ENCODE data around the gene CCDC40.
"Not testable (repeated sequence)": the region's sequence is repeated elsewhere in the genome, so short reads cannot be mapped to it uniquely, and the experiment has no call there.

The CCDC40 gene

DNA sequence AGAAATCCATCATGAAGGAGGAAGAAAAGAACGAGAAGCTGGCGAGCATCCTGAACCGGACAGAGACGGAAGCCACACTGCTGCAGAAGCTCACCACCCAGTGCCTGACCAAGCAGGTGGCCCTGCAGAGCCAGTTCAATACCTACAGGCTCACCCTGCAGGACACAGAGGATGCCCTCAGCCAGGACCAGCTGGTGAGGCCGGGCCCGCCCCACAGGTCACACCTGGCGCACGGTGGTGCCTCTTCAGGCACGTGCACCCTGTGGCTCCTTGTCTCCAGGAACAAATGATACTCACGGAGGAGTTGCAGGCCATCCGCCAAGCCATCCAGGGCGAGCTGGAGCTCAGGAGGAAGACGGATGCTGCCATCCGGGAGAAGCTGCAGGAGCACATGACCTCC is 45.2 kb downstream of the CCDC40 start:
- no peak for DNase-seq (ENCODE audit: low read depth)

DNA sequence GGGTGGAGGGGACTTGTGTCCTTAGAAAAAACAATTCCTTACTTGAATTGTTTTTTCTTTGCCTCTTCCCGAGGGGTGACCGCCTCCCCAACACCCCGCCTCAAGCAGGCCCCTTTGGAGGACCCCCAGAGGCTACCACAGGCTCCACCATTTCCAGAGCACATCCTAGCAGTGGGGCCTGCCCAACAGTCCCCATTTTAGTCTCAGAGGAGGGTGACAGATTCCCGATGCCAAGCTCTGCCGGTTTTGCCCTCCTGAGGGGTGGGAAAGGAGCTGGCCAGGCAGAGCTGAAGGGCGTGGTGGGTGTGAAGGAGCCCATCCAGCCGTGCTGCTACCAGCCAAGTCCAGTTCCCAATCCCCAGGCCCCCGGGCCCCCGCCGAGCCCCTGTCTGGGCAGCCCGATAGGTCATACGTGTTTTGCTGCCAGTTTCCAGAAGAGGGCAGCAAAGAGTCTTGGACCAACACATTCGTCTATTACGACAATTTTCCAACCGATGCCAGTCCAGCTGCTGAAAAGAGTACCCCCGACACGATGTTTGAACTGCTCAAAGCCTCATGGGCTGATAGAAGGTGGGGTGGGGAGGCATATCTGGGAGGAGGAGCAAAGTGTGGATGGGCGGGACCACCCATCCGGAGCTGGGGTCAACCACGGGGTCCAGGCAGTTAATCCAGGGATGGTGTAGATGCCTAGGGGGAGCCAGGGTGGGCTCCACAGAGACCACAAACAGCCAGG is 46.1 kb downstream of the CCDC40 start:
- peak; percentile 13 for DNase-seq (ENCODE audit: low read depth)

DNA sequence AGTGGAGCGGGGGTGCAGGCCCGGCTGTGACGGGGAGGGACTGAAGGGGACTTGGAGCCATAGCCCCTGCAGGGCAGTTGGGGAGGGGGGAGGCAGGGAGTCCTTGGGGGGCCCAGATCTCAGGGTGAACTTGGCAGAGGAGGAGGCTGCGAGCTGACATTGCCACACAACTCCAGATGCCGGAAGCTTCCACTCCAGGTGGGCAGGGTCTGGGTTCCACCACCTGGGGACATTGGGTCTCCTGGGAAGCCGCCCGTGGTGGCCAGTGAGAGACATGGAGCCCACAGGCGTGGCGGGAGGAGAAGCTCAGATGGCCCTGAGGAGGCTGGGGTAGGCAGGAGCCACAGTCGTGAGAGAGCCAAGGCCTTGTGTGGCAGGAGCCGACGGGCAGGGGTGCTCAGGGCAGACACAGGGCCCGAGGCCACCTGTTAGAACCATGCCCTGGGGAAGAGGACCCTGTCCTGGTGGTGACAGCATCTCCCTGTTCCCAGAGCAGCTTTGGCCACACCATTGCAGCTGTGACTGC is 46.8 kb downstream of the CCDC40 start:
- DNase-seq (ENCODE audit: low read depth) = no peak

DNA sequence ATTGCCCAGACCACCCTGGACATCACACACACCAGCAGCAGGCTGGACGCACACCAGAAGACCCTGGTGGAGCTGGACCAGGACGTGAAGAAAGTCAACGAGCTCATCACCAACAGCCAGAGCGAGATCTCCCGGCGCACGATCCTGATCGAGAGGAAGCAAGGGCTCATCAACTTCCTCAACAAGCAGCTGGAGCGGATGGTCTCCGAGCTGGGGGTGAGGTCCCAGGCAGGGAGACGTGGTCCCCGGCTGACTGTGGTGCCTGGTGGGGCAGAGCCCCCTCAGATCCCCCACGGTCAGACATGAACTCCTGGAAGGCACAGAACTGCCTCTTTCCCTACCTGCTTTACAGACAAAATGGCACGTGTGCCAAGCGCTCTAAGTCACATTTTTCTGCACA is 48.3 kb downstream of the CCDC40 start:
- no peak for DNase-seq (ENCODE audit: low read depth)

DNA sequence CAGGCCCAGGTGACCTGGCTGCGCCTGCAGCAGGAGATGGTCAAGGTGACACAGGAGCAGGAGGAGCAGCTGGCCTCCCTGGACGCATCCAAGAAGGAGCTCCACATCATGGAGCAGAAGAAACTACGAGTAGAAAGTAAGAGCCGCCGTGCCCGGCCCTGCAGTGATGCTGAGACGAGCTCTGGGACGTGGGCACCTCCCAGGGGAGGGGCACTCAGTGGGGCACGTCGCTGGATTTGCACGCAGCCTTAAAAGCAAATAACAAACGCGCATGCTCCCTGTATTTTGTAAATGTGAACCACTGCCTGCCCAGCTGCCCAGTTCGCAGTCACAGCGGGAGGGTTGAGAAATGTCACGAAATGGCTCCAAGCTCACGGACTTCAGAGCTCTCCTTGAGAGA is 49.6 kb downstream of the CCDC40 start:
- no peak for DNase-seq (ENCODE audit: low read depth)

DNA sequence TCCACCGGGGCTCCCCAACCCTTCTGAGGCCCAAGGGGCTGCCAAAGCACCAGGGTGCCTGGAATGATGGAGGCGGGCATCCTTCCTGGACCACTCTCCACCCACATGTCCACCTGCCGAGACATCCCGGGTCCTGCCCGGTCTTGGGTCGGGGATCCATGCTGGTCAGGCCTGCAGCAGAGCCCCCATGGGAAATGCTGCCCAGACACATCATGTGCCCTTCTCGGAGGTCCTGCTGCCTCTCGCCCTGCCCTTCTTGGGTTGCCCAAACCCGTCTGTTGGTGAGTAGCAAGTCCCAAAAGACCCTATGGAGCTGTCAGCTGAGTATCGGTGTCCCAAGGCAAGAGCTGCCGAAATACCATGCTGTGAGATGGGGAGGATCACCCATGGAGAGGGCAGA is 50.2 kb downstream of the CCDC40 start:
- DNase-seq (ENCODE audit: low read depth) = no peak

DNA sequence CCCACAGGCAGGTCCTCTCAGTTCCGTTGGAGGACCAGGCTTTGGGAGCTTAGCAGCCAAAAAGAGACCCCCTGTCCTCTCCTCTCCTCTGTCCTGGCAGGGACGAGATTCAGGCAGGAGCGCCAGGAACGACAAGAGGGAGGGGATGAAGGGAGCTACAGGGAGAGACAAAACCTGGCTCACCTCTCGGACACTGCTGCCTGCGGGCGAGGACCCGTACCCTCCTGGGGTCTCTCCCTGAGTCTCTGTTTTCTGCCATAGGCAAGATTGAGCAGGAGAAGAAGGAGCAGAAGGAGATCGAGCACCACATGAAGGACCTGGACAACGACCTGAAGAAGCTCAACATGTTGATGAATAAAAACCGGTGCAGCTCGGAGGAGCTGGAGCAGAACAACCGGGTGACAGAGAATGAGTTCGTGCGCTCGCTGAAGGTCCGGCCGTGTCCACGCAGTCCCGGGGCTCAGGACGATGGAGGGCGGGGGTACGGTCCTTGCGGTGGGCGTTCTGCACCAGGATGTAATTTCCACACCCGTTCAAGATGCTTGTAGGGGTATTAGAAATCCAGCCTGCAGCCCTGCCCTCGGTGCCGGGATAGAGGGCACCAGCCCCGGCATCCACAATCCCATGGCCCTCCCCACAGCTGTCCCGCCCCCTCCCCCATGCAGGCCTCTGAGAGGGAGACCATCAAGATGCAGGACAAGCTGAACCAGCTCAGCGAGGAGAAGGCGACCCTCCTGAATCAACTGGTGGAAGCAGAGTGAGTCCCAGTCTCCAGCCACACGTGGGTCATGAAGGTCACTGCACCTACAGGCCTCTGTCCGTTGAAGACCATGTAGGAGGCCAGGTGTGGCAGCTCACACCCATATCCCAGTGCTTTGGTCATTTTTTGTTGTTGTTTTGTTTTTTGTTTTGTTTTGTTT is 51.2 kb downstream of the CCDC40 start:
- DNase-seq (ENCODE audit: low read depth) = no peak

DNA sequence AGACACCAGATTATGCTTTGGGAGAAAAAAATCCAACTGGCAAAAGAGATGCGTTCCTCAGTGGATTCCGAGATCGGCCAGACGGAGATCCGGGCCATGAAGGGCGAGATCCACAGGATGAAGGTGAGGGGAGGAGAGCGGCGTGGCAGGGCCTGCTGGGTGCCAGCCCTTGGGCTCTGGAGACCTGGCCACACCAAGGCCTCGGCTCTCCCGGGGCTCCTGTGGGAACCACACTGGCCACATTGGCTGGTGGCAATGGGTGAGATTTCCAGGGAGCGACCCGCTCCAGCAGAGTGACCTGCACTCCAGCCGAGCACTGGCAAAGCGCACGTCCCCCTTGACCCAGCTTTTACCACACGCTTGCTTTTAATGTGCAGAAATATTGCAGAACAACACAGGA is 53.3 kb downstream of the CCDC40 start:
- no peak for DNase-seq (ENCODE audit: low read depth)

DNA sequence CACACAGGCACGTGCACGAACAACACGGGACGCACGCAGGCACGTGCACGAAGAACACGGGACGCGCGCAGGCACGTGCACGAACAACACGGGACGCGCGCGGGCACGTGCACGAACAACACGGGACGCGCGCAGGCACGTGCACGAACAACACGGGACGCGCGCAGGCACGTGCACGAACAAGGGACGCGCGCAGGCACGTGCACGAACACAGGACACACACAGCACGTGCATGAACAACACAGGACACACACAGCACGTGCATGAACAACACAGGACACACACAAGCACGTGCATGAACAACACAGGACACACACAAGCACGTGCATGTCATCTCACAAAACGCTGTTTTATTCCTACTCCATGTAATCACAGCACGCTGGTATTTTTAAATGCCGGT is 53.7 kb downstream of the CCDC40 start:
- not testable (repeated sequence) for DNase-seq (ENCODE audit: low read depth)

DNA sequence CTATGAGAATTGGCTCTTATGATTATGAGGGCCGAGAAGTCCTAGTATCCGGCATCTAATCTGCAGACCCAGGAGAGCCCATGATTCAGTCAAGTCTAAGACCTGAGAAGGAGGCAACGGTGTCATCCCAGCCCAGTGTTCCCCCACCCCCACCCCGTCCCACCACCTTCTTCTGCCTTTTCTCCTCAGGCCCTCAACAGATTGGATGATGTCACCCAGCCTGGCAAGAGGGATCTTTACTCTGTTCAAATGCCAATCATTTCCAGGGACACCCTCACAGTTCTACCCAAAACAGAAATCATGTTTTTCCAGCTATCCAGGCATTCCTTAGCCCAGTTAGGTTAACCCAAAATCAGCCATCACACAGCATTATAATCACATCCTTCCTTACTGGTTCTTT is 54.9 kb downstream of the CCDC40 start:
- DNase-seq (ENCODE audit: low read depth) = no peak

DNA sequence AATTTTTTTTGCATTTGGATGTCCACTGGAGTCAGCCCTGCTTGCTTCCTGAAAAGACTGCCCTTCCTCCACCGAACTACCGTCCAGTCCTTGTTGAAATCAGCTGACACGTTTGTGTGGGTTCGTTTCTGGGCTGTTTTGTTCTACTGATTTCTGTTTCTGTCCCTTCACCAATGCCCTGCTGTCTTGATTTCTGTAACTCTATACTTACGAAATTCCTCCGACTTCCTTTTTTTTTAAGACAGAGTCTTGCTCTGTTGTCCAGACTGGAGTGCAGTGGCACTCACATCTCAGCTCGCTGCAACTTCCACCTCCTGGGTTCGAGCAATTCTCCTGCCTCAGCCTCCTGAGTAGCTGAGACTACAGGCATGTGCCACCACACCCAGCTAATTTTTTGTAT is 56.5 kb downstream of the CCDC40 start:
- DNase-seq (ENCODE audit: low read depth) = no peak

DNA sequence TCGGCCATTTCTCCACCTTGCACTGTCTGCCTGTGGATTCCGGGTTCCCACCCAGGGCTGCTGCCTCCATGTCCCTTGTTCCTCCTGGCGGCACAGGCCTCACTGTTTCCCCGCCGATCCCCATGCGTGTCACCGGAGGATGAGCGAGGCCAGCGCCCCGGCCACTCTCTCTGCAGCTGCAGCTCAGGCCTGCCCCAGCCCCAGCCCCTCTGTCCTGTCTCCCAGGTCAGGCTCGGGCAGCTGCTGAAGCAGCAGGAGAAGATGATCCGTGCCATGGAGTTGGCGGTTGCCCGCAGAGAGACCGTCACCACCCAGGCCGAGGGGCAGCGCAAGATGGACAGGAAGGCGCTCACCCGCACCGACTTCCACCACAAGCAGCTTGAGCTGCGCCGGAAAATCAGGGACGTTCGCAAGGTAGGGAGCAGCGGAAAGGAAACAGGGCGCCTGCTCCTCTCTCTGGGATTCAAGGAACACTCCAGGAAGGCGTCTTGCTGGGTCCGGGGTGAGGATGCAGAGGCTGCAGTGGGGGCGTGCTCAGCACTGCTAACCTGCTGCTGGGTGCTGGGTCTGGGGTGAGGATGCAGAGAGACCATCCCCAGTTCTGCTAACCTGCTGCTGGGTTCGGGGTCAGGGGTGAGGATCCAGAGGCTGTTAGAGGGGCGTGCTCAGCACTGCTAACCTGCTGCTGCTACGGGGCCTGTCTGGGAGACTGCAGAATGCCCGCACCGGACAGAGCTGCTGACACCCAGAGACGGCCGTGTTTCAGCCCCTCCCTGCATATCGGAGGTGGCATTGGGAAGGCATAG is 58.8 kb downstream of the CCDC40 start:
- no peak for DNase-seq (ENCODE audit: low read depth)

DNA sequence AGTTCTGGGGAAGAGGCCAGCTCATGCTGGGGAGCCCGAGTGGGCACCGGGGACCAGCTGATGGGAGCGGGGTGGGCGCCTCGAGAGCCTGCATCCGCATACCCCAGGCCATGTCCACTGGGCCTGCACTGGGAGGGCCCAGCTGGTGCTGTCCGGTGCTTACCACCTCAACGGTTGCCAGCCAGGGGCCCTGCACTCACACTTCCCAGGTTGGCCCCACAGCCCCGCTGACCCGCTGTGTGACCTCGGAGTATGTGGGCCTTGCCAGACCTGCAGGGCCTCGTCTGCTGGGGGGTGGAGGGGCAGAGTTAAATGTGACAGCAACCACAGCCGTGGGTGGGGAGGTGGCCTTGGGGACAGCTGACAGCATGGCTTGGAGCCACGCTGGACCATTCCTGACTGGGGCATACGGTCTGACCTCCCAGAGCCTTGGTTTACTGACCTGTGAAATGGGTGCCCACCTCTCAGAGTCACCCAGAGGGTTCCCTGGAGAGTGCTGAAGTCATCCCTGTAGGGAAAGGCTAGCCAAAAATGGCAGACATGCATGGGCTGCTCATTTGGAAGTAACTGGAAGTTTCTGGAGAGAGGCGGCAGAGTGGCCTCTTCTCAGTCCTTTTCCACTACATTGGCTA is 59.5 kb downstream of the CCDC40 start:
- no peak for DNase-seq (ENCODE audit: low read depth)

DNA sequence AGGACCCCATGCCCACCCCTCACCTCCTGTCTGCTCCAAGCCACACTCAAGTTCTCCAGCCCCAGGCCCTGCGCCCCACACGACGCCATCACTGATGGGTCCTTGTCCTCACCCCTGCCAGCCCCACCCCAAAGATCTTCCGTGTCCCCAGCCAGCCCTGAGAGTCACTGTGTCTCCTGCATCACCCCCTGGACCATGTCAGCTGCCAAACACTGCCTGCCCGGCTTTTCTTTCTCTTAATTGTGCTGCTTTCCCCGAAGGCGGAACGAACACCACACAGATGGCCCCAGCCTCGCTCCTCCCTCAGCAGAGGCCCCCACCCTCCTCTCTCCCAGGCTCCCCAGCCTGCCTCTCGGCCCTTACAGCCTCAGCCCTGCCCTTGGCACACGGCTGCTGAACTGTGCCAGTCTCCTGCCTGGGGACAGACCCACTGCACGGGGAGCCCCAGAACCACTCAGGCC is 60.1 kb downstream of the CCDC40 start:
- no peak for DNase-seq (ENCODE audit: low read depth)

DNA sequence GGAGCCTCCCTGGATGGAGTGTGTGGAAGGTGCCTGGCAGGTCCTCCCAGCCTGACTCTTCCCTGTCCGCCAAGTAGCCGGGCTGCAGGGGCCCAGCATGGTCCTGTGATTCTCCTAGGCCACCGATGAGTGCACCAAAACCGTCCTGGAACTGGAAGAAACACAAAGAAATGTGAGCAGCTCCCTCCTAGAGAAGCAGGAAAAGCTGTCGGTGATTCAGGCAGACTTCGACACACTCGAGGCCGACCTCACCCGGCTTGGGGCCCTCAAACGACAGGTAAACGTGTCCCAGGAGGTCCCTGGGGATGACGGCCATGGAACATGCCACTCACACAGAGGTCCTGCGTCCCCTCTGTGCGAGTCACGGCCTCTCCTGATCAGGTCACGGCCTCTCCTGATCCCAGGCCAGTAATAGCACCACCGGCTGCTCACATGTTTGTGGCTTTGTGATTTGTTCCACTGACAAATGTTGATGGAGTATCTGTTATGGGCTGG is 60.7 kb downstream of the CCDC40 start:
- DNase-seq (ENCODE audit: low read depth) = no peak

DNA sequence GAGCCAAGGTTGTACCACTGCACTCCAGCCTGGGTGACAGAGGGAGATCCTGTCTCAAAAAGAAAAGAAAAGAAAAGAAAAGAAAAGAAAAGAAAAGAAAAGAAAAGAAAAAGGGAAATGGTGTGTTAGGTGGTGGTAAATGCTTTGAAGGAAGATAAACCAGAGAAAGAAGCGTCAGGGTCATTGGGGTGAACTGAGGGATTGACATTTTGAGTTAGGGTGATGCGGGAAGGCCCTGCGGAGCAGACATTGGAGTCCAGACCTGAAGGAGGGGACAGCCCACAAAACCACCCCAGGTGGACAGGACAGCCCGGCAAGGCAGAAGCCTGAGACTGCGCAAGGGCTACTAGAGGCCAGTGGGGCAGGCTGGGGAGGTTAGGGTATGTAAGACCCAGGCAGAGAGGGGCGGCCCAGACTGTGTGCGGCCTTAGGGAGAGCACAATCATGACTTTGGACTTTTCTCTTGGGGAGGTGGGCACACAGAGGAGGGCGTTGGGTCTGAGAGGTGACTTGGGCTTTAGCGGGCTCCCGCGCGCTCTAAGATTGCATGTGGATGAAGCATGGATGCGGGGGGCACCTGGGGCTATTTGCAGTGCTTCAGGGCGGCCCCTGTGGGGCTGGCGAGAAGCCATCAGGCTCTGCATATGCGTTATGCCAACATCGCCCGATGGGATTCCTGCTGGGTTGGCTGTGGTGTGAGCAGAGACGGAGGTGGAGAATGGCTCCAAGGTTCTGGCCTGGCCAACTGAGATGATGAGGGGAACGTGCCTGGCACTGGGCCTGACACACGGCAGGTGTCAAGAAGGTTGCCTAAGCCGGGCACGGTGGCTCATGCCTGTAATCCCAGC is 61.6 kb downstream of the CCDC40 start:
- DNase-seq (ENCODE audit: low read depth) = no peak

DNA sequence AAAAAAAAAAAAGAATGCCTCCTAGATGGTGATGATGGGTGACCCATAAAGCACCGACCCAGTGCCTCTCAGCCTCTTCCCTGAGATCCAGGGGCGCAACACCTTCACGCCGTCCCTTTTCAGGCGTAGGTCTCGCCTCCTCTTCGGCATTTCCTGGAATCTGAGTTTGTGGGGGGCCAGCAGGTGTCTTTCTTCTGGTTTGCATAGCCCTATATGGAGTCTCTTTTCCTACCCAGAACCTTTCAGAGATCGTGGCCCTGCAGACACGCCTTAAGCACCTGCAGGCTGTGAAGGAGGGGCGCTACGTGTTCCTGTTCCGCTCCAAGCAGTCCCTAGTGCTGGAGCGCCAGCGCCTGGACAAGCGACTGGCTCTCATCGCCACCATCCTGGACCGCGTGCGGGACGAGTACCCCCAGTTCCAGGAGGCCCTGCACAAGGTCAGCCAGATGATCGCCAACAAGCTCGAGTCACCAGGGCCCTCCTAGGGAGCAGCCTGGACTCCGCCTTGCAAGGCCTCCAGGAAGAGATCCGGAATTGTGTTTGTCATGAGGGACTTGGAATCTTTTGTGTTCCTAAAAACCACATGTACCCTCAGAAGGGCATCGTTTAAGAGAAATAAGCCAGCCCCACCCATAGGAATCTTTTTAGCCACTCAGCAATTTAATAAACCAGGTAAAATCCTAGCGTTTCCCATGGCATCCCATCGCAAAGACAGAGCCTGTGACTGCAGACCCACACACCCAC is 63.0 kb downstream of the CCDC40 start:
- no peak for DNase-seq (ENCODE audit: low read depth)

DNA sequence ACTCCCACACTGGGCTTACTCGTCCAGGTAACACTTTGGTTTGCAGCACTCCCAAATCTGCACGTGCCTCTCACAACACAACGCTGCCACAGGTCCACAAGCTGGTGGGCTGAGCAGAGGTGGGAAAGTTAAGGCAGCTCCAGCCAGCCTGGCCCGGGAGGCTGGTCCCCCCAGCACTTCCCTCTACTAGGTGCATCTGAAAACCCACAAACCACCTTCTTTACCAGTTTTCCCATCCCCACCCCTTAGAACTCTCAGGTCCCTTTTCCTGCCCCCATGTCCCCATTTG is 63.5 kb downstream of the CCDC40 start:
- no peak for DNase-seq (ENCODE audit: low read depth)

DNA sequence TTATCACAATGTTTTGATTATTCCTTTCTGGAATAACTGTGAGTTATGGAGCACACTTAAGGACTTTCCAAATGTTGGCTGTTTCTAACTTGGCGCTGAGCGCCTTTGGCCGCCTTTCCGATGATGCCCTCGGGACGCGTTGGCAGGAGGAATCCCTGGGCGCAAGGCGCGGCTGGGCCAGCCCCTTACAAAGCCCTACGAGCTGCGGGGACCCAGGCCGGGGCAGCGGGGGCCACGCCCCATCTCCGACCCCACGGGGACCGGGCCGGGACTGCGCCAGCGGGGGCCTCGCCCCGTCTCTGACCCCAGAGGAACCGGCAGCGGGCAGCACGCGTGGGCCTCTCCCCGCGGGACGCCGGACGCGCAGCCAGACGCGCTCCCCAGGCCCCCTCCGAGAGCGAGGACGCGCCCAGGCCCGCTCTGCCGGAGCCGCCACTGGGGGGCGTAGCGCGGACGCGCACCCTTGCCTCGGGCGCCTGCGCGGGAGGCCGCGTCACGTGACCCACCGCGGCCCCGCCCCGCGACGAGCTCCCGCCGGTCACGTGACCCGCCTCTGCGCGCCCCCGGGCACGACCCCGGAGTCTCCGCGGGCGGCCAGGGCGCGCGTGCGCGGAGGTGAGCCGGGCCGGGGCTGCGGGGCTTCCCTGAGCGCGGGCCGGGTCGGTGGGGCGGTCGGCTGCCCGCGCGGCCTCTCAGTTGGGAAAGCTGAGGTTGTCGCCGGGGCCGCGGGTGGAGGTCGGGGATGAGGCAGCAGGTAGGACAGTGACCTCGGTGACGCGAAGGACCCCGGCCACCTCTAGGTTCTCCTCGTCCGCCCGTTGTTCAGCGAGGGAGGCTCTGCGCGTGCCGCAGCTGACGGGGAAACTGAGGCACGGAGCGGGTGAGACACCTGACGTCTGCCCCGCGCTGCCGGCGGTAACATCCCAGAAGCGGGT is 64.8 kb downstream of the CCDC40 start, which contains the start of gene GAA:
TSS of gene GAA (plus strand) at position 571 of the 935 bp plus-strand sequence. CDS start 3,006 bp downstream, outside the sequence.
- peak; percentile 85 for DNase-seq (ENCODE audit: low read depth)
